ENCODE data around the gene MBD6. TPM values are rescaled to one million over a fixed set of nuclear protein-coding genes. Genes with fewer than 3 reads are reported as not detected.
"Not testable (repeated sequence)": the region's sequence is repeated elsewhere in the genome, so short reads cannot be mapped to it uniquely, and the experiment has no call there.

Gene MBD6
- total RNA-seq, 1 experiment from 2014 or later = 1.7 TPM

DNA sequence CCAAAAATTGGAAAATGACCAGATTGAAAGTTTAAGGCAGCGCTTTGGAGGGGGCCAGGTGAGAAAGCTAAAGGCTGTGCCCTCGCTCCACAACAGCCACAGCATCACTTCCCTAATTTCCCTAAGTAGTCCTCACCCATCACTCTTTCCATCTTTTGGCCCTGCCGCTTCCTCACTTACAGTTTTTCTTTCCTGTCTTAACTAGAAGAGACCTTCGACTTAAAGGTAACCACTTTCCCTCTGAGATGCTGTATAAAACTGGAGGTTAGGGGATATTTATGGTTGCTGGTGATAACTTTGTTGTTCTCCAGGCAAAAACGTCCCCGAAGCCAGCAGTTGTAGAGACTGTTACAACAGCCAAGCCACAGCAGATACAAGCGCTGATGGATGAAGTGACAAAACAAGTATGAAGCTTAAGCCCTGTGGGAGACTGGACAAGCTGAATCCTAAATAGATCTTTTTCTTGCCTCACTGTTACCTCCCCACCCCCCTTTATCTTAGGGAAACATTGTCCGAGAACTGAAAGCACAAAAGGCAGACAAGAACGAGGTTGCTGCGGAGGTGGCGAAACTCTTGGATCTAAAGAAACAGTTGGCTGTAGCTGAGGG is 6.6 kb upstream of the MBD6 start:
- no peak for DNase-seq (ENCODE audit: low read depth)

DNA sequence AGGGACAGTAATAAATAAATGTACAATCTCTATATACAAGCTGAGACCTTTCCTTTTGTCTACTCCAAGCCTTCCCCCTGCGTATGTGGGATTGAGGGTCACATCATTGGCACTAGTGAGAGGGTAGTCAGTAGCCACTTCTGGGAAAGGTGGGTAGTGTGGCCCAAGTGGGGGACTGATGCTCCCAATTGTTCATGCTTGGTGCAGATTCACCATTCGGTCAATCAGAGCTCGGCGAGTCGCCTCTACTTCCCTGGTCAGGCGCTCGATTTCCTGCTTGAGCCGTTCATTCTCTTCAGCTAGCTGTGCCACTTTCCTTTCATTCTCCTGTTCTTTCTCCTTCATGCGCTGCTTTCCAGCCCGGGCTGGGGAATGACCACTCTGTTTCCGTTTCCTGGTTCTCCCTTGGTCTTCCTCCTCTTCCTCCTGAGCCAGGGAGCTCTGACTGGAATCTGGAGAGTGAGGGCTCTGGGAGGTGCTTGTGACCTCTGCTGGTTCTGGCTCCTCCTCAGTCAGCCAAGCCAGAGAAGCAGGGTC is 5.9 kb upstream of the MBD6 start:
- no peak for DNase-seq (ENCODE audit: low read depth)

DNA sequence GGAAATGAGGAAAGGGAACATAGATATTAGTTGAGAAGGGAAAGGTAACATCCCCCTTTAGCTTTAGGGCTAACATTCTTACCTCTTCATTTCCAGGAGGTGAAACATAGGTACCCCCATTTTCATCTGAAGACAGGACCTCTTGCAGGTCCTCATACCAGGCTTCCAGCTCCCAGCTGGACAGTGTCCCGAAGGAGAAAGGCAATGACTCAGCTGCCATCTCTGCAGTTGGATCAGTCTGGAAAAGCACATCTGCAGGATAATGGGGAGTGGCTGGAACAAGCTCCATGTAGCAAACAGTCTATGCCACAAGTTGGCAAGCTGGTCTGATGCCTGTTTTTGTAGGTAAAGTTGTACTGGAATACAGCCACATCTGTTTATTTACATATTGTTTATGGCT is 5.4 kb upstream of the MBD6 start:
- peak; percentile 72 for DNase-seq (ENCODE audit: low read depth)

DNA sequence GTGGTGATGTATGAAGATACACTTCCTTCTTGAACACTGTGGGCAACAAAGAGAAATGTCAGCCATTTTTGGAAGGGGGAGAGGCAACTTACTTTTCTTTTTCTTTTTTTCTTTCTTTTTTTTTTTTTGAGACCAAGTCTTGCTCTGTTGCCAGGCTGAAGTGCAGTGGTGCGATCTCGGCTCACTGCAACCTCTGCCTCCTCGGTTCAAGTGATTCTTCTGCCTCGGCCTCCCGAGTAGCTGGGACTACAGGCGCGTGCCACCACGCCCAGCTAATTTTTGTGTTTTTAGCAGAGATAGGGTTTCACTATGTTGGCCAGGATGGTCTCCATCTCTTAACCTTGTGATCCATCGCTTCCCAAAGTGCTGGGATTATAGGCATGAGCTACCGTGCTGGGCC is 4.9 kb upstream of the MBD6 start:
- DNase-seq (ENCODE audit: low read depth) = not testable (repeated sequence)

DNA sequence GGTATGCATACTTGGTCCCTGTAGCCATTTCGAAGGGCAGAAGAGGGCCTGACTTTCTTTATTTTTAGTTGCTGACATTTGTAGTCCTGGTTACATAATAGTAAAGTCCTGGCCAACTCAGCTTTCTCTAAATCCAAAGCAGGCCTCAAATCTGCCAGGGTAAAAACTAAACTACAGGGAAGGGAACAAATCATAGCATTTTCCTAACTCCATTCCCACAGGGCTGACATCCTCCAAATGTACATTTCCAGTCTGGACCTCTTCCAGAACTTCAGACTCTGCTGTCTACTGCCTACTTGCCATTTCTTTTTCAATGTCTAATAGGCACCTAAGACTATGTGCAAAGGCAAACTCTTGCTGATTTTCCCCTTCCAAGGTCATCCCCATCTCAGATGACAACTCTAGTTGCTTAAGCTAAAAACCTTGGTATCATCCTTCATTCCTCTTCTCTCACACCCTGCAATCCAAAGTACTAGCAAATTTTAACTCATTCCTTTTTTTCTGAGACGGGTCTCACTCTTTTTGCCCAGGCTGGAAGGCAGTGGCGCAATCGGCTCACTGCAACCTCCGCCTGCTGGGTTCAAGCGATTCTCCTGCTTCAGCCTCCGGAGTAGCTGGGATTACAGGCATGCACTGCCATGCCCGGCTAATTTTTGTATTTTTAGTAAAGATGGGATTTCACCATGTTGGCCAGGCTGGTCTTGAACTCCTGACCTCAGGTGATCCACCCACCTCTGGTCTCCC is 4.3 kb upstream of the MBD6 start:
- DNase-seq (ENCODE audit: low read depth) = no peak

DNA sequence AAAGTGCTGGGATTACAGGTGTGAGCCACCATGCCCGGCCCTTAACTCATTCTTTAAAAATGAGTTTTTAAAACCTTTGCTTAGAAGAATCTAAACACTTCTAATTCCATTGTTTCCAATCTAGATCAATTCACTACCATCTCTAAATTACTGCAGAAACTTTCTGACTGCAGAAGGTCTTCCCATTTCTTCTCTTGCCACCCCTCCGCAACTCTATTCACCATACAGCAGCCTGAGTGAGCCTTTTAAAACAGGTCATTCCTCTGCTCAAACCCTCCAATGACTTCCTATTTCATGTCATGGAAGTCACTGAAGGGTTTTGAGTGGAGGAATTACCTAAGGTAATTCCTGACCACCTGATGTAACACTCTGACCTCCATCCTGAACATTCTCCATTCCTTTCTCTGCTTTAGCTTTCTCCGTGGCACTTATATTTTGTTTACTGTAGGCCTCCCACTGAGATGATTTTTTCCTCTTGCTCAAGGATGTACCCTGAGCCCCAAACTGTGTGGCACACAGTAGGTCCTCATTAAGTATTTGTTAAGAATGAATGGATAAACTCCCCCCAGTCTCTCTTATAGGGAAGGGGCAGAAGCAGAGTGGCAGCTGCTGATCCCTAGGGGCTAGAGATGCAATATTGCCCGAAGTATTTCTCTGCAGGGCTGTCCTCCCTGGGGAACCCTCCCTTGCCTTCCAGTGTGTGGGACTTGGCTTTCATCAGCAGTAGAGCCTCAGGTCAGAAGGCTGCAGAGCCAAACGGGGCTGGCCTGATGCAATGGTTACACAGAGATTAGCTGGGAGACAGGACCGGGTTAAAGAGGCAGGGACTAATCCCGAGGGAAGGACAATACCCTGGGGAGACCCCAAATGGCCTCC is 3.5 kb upstream of the MBD6 start:
- DNase-seq (ENCODE audit: low read depth) = peak; percentile 50

DNA sequence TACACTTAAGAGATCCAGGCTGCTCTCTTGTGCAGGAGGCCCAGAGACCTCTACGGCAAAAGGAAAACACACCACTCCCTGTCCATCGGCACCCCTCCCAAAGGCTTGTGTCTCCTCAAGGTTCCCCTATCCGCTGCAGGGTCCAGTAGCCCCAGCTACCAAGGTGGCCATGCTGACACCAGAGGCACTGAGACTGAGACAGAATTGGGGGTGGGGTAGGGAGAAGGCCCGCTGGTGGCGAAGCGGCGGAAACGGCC is 2.9 kb upstream of the MBD6 start:
- DNase-seq (ENCODE audit: low read depth) = no peak

DNA sequence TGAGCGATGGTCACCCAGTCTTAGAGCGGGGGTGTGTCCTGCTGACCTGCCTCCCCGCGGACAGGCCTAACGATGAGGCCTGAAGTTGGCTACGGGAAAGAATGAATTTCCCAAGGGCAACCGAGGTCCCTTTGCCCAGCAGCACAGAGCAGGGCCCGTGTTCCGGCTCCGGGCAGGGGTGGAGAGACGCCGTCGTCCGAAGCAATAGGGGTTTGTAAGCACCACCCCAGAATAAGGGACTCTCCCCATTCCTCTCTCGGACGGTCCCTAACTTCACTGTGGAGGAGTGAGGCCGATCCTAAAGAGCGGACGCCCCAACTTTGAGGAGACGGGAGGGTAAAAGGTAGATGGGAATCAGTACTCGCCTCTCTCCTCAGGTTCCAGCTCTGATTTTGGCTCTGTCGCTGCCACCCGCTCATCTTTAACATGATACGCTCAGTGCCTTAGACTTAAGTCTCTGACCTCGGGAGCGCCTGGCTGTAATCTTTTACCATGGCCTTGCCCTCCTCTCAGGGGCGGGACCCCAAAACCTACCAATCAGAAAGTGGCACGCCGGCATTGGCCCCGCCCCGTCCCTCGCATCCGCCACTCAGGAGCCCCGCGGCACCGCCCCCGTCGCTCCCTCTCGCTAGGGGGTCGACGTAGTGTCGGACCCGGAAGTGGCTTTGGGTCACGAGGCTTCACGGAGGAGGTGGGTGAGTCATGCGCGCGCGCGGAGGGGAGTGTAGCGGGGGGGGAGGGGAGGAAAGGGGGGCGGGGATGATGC is 2.4 kb upstream of the MBD6 start, which contains the start of gene DDIT3:
Gene DDIT3 (minus strand): TSS at position 462 of the 766 bp plus-strand sequence. CDS start 3,108 bp downstream, outside the sequence.
- peak; percentile 97 for DNase-seq (ENCODE audit: low read depth)

DNA sequence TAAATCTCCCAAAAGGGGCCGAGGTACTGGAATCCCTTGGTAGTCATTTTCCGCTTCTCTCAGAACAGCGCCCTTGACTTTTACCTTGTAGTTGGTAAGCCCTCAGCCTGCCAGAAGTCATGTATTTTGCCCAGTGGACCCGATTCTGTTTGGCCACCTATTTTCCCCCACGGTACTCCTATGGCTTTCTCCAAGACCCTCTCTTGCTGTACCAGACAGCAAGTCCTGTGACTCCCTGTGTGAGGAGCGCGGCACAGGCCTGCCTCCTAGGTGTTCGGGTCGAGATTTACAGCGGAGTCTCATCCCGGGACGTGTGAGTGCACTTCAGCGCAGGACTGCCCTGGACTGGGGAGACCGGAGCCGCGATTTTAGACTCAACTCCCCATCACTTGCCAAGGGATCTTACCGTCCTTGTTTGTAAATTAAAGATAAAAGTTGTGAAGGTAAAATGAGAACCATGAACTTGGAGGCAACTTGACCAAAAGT is 1.1 kb upstream of the MBD6 start:
- DNase-seq (ENCODE audit: low read depth) = peak; percentile 59

DNA sequence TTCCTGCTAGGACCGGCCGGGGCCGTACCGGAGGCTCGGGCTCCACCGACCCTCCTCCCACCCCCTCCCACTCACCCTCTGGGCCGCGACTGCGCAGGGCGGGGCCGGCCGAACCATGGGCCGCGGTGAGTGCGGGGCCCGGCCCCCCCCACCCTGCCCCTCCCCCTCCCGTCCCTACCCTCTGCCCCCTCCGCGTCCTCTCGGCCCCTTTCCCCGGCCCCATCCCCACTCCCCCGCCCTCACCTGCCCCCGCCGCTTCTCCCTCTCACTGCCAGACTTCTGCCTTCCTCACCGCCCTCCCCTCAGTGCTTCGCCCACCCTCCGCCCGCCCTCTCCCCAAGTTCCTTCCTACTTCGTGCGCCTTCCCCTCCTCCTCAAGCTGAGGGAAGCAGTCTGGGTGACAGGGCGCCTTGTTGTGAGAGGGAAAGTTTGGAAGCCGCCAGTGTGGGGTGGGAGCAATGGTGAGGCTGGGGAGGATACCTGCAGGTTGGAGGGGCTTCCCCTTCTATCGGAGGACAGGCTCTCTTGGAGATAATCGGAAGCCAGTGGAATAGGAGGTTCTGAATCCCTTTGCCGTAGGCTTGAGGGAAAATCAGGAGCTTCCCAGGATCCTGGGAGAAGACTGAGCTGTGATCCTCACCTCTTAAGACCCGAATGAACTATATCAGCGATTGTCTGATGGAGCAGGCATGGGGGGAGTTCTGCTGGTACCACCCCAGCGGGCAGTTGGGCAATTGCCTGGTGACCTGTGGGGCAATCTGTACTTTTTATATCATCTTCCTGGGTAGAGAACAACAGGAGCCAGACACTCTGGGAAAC is 472 bp downstream of the MBD6 start:
- DNase-seq (ENCODE audit: low read depth) = peak; percentile 24

DNA sequence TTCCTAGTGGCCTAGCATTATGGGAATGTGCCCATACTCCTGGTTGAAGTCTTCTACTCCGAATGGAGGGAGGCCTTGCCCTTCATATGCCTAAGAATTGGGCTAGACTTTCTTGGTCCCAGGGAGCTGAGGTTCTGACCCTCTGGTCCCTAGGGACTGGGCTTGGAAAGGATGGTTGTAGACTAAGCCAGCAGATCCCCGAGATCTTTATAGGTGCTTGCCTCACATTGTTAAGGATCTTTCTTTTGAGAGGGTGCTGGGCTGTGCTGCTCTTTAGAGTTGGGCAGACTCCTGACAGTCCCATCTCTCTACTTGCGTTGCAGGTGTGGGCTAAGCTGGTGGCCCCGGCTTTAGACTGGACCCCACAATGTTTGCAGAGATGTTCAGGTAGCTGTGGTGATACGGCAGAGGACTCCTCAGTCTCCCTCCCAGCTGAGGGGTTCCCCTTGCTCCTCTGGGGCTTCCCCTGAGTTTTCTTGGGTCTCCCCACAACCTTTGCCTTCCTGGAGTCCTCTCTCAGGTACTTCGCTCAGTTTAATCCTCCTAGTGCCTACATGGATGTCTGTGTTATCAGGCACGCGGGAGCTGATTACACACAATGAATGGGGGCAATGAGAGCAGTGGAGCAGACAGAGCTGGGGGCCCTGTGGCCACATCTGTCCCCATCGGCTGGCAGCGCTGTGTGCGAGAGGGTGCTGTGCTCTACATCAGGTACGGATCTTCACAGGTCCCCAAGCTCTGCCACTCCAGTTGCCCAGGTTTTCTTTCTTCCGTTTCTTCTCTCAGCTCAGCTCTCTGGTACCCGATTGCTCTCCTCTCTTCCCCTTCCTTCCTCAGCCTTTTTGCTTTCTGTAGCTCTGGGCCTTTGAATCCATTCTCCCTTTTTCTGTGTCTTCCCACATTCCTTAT is 1.3 kb downstream of the MBD6 start:
- DNase-seq (ENCODE audit: low read depth) = no peak

DNA sequence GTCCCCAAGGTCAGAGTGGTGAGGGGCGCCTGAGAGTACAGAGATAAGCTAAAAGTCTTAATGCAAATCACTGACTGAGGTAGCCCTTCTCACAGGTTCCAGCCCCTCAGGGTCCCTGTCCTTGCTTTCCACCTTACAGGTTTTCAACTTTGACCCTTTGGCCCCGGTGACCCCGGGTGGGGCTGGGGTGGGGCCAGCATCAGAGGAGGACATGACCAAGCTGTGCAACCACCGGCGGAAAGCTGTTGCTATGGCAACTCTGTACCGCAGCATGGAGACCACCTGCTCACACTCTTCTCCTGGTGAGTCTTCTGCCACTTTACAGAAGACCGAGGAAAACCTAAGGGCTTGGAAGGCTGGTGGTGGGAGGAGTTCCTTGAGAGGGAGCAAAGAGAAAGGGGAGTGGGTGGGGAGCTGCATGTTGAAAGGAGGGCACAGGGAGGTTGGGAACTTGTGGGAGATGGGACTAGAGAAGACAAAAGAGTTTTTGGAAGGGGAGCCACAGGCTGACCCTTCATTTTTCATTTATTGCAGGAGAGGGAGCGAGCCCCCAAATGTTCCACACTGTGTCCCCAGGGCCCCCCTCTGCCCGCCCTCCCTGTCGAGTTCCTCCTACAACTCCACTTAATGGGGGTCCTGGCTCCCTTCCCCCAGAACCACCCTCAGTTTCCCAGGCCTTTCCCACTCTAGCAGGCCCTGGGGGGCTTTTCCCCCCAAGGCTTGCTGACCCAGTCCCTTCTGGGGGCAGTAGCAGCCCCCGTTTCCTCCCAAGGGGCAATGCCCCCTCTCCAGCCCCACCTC is 2.4 kb downstream of the MBD6 start:
- no peak for DNase-seq (ENCODE audit: low read depth)

DNA sequence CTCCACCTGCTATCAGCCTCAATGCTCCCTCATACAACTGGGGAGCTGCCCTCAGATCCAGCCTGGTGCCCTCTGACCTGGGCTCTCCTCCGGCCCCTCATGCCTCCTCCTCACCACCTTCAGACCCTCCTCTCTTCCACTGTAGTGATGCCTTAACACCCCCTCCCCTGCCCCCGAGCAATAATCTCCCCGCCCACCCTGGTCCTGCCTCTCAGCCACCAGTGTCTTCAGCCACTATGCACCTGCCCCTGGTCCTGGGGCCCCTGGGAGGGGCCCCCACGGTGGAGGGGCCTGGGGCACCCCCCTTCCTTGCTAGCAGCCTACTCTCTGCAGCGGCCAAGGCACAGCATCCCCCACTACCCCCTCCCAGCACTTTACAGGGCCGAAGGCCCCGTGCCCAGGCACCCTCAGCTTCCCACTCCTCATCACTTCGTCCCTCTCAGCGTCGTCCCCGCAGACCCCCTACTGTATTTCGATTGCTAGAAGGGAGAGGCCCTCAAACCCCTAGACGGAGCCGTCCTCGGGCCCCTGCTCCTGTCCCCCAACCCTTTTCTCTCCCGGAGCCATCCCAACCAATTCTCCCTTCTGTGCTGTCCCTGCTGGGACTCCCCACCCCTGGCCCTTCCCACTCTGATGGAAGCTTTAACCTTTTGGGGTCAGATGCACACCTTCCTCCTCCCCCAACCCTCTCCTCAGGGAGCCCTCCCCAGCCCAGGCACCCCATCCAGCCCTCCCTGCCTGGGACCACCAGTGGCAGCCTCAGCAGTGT is 3.2 kb downstream of the MBD6 start:
- DNase-seq (ENCODE audit: low read depth) = no peak

DNA sequence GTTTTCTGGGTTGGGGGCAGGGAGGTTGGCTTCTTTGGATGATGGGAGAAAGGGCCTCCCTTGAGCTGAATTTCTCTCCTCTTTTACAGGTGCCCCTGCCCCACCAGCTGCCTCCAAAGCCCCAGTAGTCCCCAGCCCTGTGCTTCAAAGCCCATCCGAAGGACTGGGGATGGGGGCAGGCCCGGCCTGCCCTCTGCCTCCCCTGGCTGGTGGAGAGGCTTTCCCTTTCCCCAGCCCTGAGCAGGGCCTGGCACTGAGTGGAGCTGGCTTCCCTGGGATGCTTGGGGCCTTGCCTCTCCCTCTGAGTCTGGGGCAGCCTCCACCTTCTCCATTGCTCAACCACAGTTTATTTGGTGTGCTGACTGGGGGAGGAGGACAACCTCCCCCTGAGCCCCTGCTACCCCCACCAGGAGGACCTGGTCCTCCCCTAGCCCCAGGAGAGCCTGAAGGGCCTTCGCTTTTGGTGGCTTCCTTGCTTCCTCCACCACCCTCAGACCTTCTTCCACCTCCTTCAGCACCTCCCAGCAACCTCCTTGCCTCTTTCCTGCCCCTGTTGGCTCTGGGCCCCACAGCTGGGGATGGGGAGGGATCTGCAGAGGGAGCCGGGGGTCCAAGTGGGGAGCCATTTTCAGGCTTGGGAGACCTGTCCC is 4.0 kb downstream of the MBD6 start:
- no peak for DNase-seq (ENCODE audit: low read depth)

DNA sequence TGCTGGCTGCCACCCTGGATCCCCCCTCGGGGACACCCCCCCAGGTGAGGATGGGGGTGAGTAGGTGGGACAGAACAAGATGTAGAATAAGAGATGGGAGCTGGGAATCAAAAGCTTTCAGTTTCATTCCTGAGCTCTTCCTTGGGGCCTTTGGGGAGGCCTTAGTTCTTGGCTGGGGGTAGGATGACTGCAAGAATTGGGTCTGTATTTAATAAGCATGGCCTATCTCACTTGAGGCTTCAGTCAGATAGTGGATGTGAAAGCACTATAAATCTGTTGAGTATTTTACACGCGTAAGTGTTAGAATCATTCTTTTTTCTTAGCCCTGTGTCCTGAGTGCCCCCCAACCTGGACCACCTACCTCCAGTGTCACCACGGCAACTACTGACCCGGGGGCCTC is 4.6 kb downstream of the MBD6 start:
- DNase-seq (ENCODE audit: low read depth) = no peak

DNA sequence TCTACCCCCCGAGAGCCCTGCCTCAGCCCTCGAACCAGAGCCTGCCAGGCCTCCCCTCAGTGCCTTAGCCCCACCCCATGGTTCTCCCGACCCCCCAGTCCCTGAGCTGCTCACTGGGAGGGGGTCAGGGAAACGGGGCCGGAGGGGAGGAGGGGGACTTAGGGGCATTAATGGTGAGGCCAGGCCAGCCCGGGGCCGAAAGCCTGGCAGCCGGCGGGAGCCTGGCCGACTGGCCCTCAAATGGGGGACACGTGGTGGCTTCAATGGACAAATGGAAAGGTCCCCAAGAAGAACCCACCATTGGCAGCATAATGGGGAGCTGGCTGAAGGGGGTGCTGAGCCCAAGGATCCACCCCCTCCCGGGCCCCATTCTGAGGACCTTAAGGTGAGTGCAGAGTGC is 5.6 kb downstream of the MBD6 start:
- no peak for DNase-seq (ENCODE audit: low read depth)

DNA sequence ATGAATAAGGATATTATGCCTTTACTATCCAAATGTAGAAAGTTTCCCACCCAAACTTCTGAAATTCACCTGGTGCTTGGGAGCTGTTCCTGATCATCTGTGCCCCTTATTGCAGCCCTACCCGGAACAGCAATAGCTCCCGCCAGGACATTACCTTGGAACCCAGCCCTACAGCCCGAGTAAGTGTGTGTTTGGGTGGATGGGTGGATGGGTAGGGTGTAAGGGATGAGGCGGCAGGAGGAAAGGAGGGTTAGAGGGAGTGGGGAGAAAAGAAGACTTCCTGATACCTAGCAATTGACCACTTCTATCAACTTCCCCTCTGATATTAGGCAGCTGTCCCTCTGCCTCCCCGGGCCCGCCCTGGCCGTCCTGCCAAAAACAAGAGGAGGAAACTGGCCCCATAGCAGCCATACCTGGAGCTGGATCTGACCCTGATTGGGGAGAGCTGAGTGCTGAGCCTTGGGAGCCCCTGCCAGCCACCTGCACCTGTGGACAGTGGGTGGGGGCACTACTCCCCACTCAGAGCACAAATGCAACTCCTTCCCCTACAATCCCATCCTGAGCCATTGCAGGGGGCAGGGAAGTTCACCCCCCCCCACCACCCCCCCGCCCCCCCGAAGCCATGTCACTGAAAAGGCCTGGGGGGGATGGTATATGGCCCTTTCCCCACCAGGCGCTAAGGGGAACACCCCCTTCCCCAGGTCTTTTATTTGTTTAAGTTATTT is 6.4 kb downstream of the MBD6 start:
- no peak for DNase-seq (ENCODE audit: low read depth)

Measured in RPMI7951 (cell line).